H1 (cell line): ENCODE data around the gene CATSPERD. TPM values are rescaled to one million over a fixed set of nuclear protein-coding genes. Genes with fewer than 3 reads are reported as not detected.

Experiments used
- CTCF ChIA-PET: fragments of 300-600 bp; sonication (Branson Sonifier 250); formaldehyde crosslinking; loops from one replicate; lab custom pipeline; 2021; ENCODE audit not compliant: partially characterized antibody; lab: Charles Lee
- POLR2A ChIA-PET: fragments of 300-600 bp; sonication (Branson Sonifier 250); formaldehyde crosslinking; loops from one replicate; lab custom pipeline; 2021; ENCODE audit warnings: inconsistent platforms; ENCODE audit not compliant: partially characterized antibody; lab: Charles Lee
- DNase-seq, 2 experiments: peaks; one replicate each; pipeline versions ENCODE4 v3.0.0 to v3.0.0-alpha.2; 2010 to 2022; ENCODE audit warnings: low spot score in 2 of 2, low read depth in 1 of 2, mixed read lengths in 1 of 2
- FAIRE-seq: peaks from 2 replicates; lab custom pipeline; 2011; peaks lifted over from hg19 to GRCh38; lab: Jason Lieb, UNC
- H2AFZ ChIP-seq: 2 replicates; pipeline ENCODE4 v1.8.1; 2012; ENCODE audit warnings: low read length, inconsistent platforms
- H2AK5ac ChIP-seq: 2 replicates; pipeline ENCODE4 v1.6.1; 2013; ENCODE audit warnings: low read depth, low read length
- H2BK120ac ChIP-seq: replicated peaks from 2 replicates; pipeline ENCODE3; 2013; ENCODE audit warnings: low read depth, low read length, inconsistent platforms
- H2BK12ac ChIP-seq: 2 replicates; pipeline ENCODE4 v1.6.1; 2013; ENCODE audit warnings: low read depth, low read length
- H2BK15ac ChIP-seq: 2 replicates; pipeline ENCODE4 v1.6.1; 2013; ENCODE audit warnings: low read length
- H2BK20ac ChIP-seq: 2 replicates; pipeline ENCODE4 v1.6.1; 2013; ENCODE audit warnings: low read length
- H2BK5ac ChIP-seq: 2 replicates; pipeline ENCODE4 v1.6.1; 2013; ENCODE audit warnings: low read depth, low read length
- H3K14ac ChIP-seq: 2 replicates; pipeline ENCODE4 v1.6.1; 2013; ENCODE audit warnings: inconsistent platforms; ENCODE audit not compliant: insufficient read length
- H3K18ac ChIP-seq: 2 replicates; pipeline ENCODE4 v1.6.1; 2013; ENCODE audit warnings: low read length; ENCODE audit errors: extremely low read depth
- H3K23ac ChIP-seq: 2 replicates; pipeline ENCODE4 v1.6.1; 2013; ENCODE audit warnings: inconsistent platforms; ENCODE audit not compliant: insufficient read length
- H3K23me2 ChIP-seq: 2 replicates; pipeline ENCODE4 v1.6.1; 2013; ENCODE audit warnings: low read depth, low read length
- H3K27ac ChIP-seq: 2 replicates; pipeline ENCODE4 v1.6.1; 2011; ENCODE audit warnings: low read depth, low read length, inconsistent platforms
- H3K27me3 ChIP-seq, 4 experiments: replicated peaks in 1 of 4; 1 replicate in 1 of 4; 2 replicates in 3 of 4; pipeline versions ENCODE4 v1.6.1 to v1.8.1; 2011 to 2013; ENCODE audit warnings: low read length in 3 of 4, mild to moderate bottlenecking in 3 of 4, inconsistent platforms in 2 of 4, mixed read lengths in 2 of 4, moderate library complexity in 1 of 4; ENCODE audit not compliant: control insufficient read depth in 3 of 4, insufficient read depth in 3 of 4; ENCODE audit errors: extremely low read depth in 1 of 4
- H3K36me3 ChIP-seq, 4 experiments: 2 replicates each; pipeline versions ENCODE4 v1.6.1 to v1.8.1; 2011 to 2013; ENCODE audit warnings: mild to moderate bottlenecking in 4 of 4, low read length in 3 of 4, moderate library complexity in 2 of 4, control low read depth in 1 of 4, inconsistent platforms in 1 of 4; ENCODE audit not compliant: insufficient read depth in 4 of 4, control insufficient read depth in 2 of 4
- H3K4ac ChIP-seq: replicated peaks from 2 replicates; pipeline ENCODE3; 2013; ENCODE audit warnings: low read length, low read depth, mixed read lengths, inconsistent platforms; ENCODE audit not compliant: insufficient read length
- H3K4me1 ChIP-seq, 4 experiments: replicated peaks in 1 of 4; 1 replicate in 1 of 4; 2 replicates in 3 of 4; pipeline versions ENCODE4 v1.6.1 to v1.8.1; 2011 to 2013; ENCODE audit warnings: low read length in 3 of 4, inconsistent platforms in 2 of 4, mixed read lengths in 1 of 4; ENCODE audit not compliant: insufficient read depth in 4 of 4, control insufficient read depth in 3 of 4
- H3K4me2 ChIP-seq, 2 experiments: 2 replicates each; pipeline versions ENCODE4 v1.6.1 to v1.8.1; 2011 to 2013; ENCODE audit warnings: low read depth in 2 of 2, low read length in 2 of 2, control low read depth in 1 of 2, inconsistent platforms in 1 of 2, mild to moderate bottlenecking in 1 of 2; ENCODE audit not compliant: insufficient read depth in 1 of 2
- H3K4me3 ChIP-seq, 4 experiments: fragments of 200-600, 300-600 bp in 1 of 4; sonication (generic), shearing (Covaris generic), sonication (Bioruptor Twin) in 1 of 4; 2 replicates each; pipeline versions ENCODE4 v1.5.1 to v1.8.1; 2011 to 2016; ENCODE audit warnings: low read length in 4 of 4, low read depth in 3 of 4, control low read depth in 2 of 4, inconsistent platforms in 2 of 4, mild to moderate bottlenecking in 2 of 4, mixed read lengths in 1 of 4, moderate library complexity in 1 of 4; ENCODE audit not compliant: insufficient read depth in 2 of 4; ENCODE audit errors: extremely low read depth in 1 of 4
- H3K56ac ChIP-seq: replicated peaks from 2 replicates; pipeline ENCODE3; 2013; ENCODE audit warnings: low read depth, mild to moderate bottlenecking, mixed read lengths, low read length, inconsistent platforms; ENCODE audit not compliant: insufficient read length
- H3K79me1 ChIP-seq: 2 replicates; pipeline ENCODE4 v1.6.1; 2013; ENCODE audit warnings: low read depth, low read length, control low read depth
- H3K79me2 ChIP-seq, 2 experiments: 2 replicates each; pipeline versions ENCODE4 v1.6.1 to v1.8.1; 2012 to 2013; ENCODE audit warnings: low read length in 2 of 2, mild to moderate bottlenecking in 2 of 2, inconsistent platforms in 1 of 2; ENCODE audit not compliant: insufficient read depth in 2 of 2, control insufficient read depth in 1 of 2
- H3K9ac ChIP-seq, 4 experiments: replicated peaks in 1 of 4; 1 replicate in 1 of 4; 2 replicates in 3 of 4; pipeline versions ENCODE4 v1.6.1 to v1.8.1; 2011 to 2013; ENCODE audit warnings: low read depth in 3 of 4, low read length in 3 of 4, control low read depth in 2 of 4, mild to moderate bottlenecking in 2 of 4, moderate library complexity in 2 of 4, inconsistent platforms in 1 of 4; ENCODE audit errors: extremely low read depth in 1 of 4
- H3K9me3 ChIP-seq, 2 experiments: 2 replicates each; pipeline versions ENCODE4 v1.6.1 to v1.8.1; 2012 to 2013; ENCODE audit warnings: mild to moderate bottlenecking in 2 of 2, moderate library complexity in 2 of 2, control low read depth in 1 of 2, inconsistent platforms in 1 of 2, low read depth in 1 of 2, low read length in 1 of 2, mixed read lengths in 1 of 2; ENCODE audit not compliant: insufficient read depth in 2 of 2
- H4K20me1 ChIP-seq, 2 experiments: replicated peaks in 1 of 2; 2 replicates each; pipeline versions ENCODE3 to v1.8.1; 2011 to 2013; ENCODE audit warnings: inconsistent platforms in 2 of 2, low read length in 2 of 2, mild to moderate bottlenecking in 1 of 2; ENCODE audit not compliant: insufficient read depth in 2 of 2, control insufficient read depth in 1 of 2
- H4K5ac ChIP-seq: 2 replicates; pipeline ENCODE4 v1.6.1; 2013; ENCODE audit warnings: low read length, low read depth, mixed read lengths, inconsistent platforms; ENCODE audit not compliant: insufficient read length
- H4K8ac ChIP-seq: 2 replicates; pipeline ENCODE4 v1.8.0; 2013; ENCODE audit warnings: mild to moderate bottlenecking, moderate library complexity, low read length, inconsistent platforms; ENCODE audit not compliant: insufficient read depth; ENCODE audit errors: extremely low read depth
- H4K91ac ChIP-seq: replicated peaks from 2 replicates; pipeline ENCODE3; 2013; ENCODE audit warnings: low read length, mixed read lengths, inconsistent platforms; ENCODE audit not compliant: insufficient read length
- ATF2 ChIP-seq: IDR thresholded peaks from 2 replicates; pipeline ENCODE4 v1.6.1; 2012; ENCODE audit warnings: low read length, inconsistent platforms
- E2F6 ChIP-seq: IDR thresholded peaks from 2 replicates; pipeline ENCODE4 v1.6.1; 2012; ENCODE audit warnings: inconsistent platforms
- FOSL1 ChIP-seq: IDR thresholded peaks from 2 replicates; pipeline ENCODE4 v1.6.1; 2011; ENCODE audit warnings: mild to moderate bottlenecking, low read depth, low read length, moderate library complexity; ENCODE audit not compliant: insufficient read depth
- KDM5A ChIP-seq: fragments of 200-600 bp; IDR thresholded peaks from 2 replicates; pipeline ENCODE4 v1.7.1; 2012; ENCODE audit warnings: mild to moderate bottlenecking, low read length, inconsistent platforms, mixed read lengths
- MAFK ChIP-seq: IDR thresholded peaks from 2 replicates; pipeline ENCODE4 v1.6.1; 2012; ENCODE audit warnings: low read depth, mild to moderate bottlenecking, improper control_type of control experiment, low read length
- SAP30 ChIP-seq: fragments of 300-600 bp; sonication (generic); IDR thresholded peaks from 2 replicates; pipeline ENCODE4 v1.7.1; 2012; ENCODE audit warnings: low read length, moderate library complexity, mild to moderate bottlenecking, inconsistent platforms; ENCODE audit not compliant: insufficient read depth, insufficient replicate concordance
- SP4 ChIP-seq: IDR thresholded peaks from 2 replicates; pipeline ENCODE4 v1.6.1; 2012; ENCODE audit warnings: low read length, inconsistent platforms
- TEAD4 ChIP-seq: IDR thresholded peaks from 2 replicates; pipeline ENCODE4 v1.6.1; 2012; ENCODE audit warnings: low read depth, low read length, inconsistent platforms, mixed read lengths
- WGBS, 2 experiments: shearing (Covaris generic) in 1 of 2; methylation state at CpG; one replicate each; pipeline versions ENCODE4 v1.1.6 to v1.1.7; 2013 to 2015; ENCODE audit warnings: low lambda C conversion rate in 2 of 2, mixed read lengths in 2 of 2, inconsistent platforms in 1 of 2, low coverage in 1 of 2, missing lambda C conversion rate in 1 of 2; ENCODE audit not compliant: insufficient replicate concordance in 2 of 2, insufficient coverage in 1 of 2, insufficient read length in 1 of 2; ENCODE audit errors: extremely low coverage in 1 of 2, missing lambda C conversion rate in 1 of 2; 5-methylcytosine and 5-hydroxymethylcytosine counted together
- polyA plus RNA-seq, 7 experiments: library from polyadenylated mRNA; depleted of rRNA in 3 of 7; stranded (reverse) in 5 of 7; unstranded in 2 of 7; fragments of >200 nt in 5 of 7; fragments of 200-250 nt in 2 of 7; gene quantifications; 1 replicate in 5 of 7; 2 replicates in 1 of 7; 4 replicates in 1 of 7; pipeline versions ENCODE4 v1.2.1 to v1.2.3, GENCODE V29; 2011 to 2013; ENCODE audit warnings: missing spikeins in 2 of 7, mixed read lengths in 2 of 7
- total RNA-seq: library from RNA; stranded (reverse); fragmentation: NEBNext Ultra II Directional; extraction: Animal tissue kit (Norgen Biotek cat#: 25700); gene quantifications from 2 replicates; pipeline ENCODE4 v1.2.1, GENCODE V29; 2021

Gene CATSPERD
- total and polyA plus RNA-seq, 2 of the 8 experiments (the other 6 are each of a cell fraction or from before 2014, with no cell fraction given), result 0.12 TPM; not detected in 1

GRCh38 chr19:5681391-5682106 is 38.9 kb upstream of the CATSPERD start:
- Histone ChIP-seq H3K9me3 (no peaks in the 10 kb centered on the region), H2AK5ac (0 out of 2 replicates have a peak overlapping the region, but pooled peaks have one; percentile 90), H3K23me2 (peaks cover 15% of the 10 kb centered on the region; the same call in 1 of the 2 replicates), H3K23ac (no peak overlapping the region), H4K8ac (0 out of 2 replicates have a peak overlapping the region, but pooled peaks have one; percentile 75), H3K56ac (no peak overlapping the region), H4K5ac (peak overlapping the region; percentile 38), H3K14ac (no peak overlapping the region), H2AFZ (no peak overlapping the region), H3K27ac (no peak overlapping the region), H4K91ac (no peak overlapping the region), H3K79me2 (no peaks in the 10 kb centered on the region), H2BK15ac (no peak overlapping the region), H3K27me3 (no peaks in the 10 kb centered on the region), H3K4me2 (peak overlapping the region; percentile 89 to 97), H3K4me1 (peaks cover 0 to 14% (median 1%) of the 10 kb centered on the region in 4 experiments; a peak in 5 of 7 replicates), H3K18ac (peak overlapping the region; percentile 71; the same call in 1 of the 2 replicates), H2BK20ac (no peak overlapping the region), H3K4me3 (peak overlapping the region; percentile 58 to 83 (median 76)), H3K4ac (peak overlapping the region; percentile 94), H4K20me1 (peaks cover 0 to 10% of the 10 kb centered on the region in 2 experiments), H3K36me3 (0 out of 8 replicates have a peak, but pooled peaks cover 0 to 2% (median 0%) of the 10 kb centered on the region in 4 experiments), H2BK5ac (0 out of 2 replicates have a peak overlapping the region, but pooled peaks have one; percentile 16), H2BK12ac (peak overlapping the region; percentile 80; the same call in 1 of the 2 replicates), H2BK120ac (peak overlapping the region; percentile 22), H3K9ac (peak overlapping the region; percentile 0 to 59 (median 37); a peak in 4 of 7 replicates), H3K79me1 (peaks cover 3% of the 10 kb centered on the region; the same call in 1 of the 2 replicates)
- ChIA-PET CTCF (no interaction called here), POLR2A (interaction anchor here (0.5 to 1.7 kb wide), 5 partner anchors 8 to 33 kb away, joined by 3 to 8 read pairs (median 3); partner anchors contain the start of gene RPL36)
- DNase-seq, result no peak
- FAIRE-seq, result no peak
- WGBS, 2 experiments, result 70 to 100% methylated on average over 1 to 17 of the region's 17 CpGs
- TF ChIP-seq MAFK (no peak), TEAD4 (no peak), FOSL1 (no peak), ATF2 (no peak), SAP30 (no peak), KDM5A (no peak), E2F6 (no peak), SP4 (no peak)
